Activated CD4-positive, alpha-beta T cell treated with anti-CD3 and anti-CD28 coated beads, Interleukin-2, amount 50 U/mL, for 24 hours (primary cell): ENCODE measurements around the gene CDC26.
"Not testable (repeated sequence)": the region's sequence is repeated elsewhere in the genome, so short reads cannot be mapped to it uniquely, and the experiment has no call there.

Experiments
- DNase-seq, 2 donors: peaks; one replicate each; pipeline ENCODE4 v3.0.0-alpha.2; 2020; ENCODE audit warnings: low read depth in 1 of 2, low spot score in 1 of 2

The CDC26 gene

DNA sequence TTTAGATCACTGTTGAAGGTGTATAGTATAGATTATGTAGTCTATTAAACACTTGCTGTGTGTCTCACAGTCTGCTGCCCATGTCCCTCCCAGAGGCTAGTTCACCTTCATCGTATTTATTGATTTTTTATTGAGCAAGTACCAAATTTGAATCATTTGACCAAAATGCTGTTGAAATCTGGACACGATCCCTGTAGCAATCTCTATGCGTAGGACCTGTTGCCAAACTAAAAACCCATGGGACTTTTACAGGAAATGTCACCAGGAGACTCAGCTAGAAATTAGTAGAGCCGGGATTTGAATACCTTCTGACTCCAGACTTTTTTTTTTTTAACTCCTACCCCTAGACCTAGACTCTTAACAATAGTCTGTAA, 36.5 kb downstream of the CDC26 start:
- DNase-seq = no peak

DNA sequence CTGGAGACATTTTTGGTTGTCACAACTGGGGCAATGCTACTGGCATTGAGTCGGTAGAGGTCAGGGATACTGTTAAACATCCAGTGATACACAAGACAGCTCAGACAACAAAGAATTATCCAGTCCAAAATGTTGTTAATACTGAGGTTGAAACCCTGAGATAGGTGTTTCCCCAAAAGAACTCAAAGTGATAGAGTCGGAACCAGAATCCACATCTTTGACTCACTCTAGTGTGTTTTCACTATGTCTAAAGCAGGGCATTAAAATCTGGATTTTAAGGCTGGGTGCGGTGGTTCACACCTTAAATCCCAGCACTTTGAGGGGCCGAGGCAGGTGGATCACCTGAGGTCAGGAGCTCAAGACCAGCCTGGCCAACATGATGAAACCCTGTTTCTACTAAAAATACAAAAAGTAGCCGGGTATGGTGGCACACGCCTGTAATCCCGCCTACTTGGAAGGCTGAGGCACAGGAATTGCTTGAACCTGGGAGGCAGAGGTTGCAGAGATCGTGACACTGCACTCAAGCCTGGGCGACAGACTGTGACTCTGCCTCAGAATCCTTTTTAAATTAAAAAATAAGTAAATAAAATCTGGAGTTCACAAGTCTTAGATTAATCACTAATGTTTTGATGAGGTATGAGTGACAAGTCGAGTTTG, 37.0 kb downstream of the CDC26 start:
- DNase-seq = no peak

DNA sequence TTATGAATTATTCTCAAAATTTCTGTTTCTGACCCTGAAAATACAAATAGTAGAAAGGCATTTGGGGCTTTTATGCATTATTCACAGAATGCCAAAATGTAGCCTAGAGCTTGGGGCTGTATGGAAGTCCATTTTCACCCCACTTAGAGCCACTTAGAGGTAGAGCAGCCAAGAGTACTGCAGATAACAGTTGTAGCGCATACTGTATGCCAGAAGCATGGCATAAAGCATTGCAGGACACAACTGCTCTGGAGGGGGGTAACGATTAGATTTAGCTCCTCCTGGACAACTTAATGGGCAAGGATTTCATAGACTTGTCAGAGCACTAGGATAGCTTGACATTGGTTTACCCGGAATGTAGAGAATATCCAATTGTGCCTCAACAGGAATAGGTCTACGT, 38.3 kb downstream of the CDC26 start:
- no peak for DNase-seq

DNA sequence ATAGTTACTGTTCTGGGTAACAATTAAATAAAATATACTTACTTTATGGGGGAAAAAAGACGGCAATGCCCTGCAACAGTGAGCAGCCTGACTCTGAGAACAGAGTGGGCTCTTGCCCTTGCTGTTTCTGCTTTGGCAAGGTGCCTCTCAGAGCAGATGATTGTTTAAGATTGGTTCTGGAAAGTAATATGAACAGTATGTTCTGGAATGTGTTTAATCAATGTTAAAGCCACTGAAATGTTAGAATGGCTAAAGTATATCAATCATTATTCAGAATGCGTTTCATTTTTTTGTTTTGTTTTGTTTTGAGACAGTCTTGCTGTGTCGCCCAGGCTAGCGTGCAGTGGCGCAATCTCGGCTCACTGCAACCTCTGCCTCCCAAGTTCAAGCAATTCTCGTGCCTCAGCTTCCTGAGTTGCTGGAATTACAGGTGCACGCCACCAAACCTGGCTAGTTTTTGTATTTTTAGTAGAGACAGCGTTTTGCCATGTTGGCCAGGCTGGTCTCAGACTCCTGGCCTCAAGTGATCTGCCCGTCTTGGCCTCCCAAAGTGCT, 39.6 kb downstream of the CDC26 start:
- not testable (repeated sequence) for DNase-seq

DNA sequence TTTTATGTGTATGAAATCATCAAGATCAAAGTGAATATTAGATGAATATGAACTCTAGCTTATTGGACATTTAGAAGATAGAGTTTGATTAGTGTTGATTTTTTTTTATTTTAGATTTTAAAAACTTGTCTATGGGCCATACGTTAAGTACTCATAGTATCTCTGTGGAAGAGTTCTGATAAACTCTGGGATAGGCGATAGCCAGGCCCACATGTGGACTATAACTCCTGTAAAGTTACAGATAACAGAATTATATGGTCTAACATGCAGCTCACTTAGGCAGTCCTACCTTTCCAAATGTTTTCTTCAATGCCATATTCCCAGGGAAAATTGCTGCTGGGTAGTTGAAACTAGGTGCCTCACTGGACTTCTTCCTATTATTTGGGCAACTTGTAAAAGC, 43.7 kb downstream of the CDC26 start:
- DNase-seq = no peak

DNA sequence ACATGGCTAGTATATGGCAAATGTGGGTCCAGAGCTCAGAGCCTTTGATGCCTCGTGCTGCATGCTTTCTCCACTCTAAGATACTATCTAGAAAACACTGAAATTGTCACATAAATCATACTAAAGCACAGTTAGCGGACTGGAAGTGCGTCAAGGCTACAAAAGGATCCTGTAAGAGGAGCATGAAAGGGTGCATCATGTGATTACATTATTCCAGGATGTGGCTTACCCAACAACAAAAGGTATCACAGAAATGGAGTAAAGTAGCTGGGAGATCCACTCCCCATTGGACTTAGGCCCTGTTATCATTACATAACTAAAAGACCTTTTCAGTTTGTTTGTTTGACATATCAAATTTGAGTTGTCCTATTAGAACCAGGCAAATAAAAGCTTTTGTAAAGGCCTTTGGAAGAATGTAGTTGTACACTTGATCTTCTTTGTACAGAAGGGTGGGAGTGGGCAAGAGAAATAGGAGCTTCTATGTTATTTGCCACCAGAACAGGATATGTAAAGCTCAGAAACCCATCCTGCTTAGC, 47.2 kb downstream of the CDC26 start:
- no peak for DNase-seq

DNA sequence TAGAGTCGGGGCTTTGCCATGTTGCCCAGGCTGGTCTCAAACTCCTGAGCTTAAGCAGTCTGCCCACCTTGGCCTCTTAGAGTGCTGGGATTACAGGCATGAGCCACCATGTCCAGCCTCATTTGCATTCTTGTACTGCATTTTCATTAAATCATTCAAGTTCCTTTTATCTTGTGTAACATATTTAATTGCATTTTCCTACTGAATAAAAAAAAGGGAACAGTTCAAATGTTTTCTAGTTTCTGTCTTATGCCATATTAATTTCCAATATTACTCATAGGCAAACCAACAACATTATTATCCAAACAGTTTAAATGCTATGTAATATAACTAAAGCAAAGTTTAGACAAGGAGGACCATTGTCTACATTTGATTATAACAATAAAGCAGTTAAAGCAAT, 47.9 kb downstream of the CDC26 start:
- DNase-seq = no peak

DNA sequence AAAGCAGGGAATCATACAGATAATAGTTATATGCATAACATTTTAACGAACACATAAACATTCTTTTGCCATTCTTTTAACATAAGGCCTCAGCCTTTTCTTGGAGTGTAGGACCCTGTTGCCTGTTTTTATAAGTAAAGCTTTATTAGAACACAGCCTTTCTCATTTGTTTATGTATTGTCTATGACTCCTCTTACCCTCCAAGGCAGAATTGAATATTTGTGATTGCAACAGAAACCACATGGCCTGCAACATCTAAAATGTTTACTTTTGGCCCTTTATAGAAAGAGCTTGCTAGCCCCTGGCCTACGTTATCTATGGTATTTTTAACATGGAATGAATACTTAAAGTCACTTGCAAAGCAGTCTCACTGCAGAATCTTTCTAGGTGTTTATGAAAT, 51.4 kb downstream of the CDC26 start:
- no peak for DNase-seq

DNA sequence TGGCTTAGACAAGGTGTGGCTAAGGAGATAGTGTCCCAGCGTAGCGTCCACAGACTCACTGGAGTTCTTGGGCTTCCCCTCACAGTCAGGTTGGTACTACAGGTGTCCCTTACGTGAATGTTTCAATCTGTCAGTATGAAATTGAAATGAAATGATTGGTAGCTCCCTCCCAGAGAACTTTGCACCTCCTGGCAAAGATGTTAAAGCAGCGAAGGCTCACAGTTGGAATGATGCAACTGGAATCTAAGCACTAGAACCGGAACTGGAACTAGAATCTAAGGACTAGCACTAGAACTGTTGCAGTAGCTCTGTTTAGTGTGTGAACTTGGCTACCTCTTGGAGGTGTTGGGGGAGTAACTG, 52.9 kb downstream of the CDC26 start:
- DNase-seq = no peak

DNA sequence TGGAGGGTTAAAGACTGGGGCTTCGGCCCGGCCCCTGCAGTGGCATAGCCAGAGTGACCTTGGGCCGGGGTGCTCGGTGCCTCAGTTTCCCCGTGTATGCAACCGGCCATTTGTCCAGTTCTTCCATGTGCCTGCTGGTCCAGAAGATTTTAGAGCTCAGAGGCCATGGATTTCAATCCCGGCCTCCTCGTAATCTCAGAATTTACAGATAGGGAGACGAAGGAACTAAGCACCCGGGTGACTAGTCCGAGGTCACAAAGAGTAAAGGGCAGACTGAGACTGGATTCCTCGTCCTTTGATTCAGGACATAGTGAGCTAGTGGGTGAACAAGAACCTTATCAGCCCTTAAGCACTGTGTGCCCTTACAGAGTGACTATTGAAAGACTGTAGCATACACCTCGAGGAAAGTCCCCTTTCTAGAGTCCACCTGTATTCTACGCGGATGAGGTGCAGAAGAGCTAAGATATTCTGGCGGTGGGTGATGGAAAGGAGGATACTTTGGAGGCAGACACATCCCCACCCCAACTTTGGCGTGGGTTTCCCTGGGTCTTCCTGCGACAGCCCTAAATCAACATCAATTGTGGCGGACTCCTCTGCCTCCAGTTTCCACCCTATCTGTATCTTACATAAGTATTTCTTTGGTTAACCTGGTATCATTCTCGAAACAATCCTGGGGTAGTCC, 53.4 kb downstream of the CDC26 start:
- no peak for DNase-seq

DNA sequence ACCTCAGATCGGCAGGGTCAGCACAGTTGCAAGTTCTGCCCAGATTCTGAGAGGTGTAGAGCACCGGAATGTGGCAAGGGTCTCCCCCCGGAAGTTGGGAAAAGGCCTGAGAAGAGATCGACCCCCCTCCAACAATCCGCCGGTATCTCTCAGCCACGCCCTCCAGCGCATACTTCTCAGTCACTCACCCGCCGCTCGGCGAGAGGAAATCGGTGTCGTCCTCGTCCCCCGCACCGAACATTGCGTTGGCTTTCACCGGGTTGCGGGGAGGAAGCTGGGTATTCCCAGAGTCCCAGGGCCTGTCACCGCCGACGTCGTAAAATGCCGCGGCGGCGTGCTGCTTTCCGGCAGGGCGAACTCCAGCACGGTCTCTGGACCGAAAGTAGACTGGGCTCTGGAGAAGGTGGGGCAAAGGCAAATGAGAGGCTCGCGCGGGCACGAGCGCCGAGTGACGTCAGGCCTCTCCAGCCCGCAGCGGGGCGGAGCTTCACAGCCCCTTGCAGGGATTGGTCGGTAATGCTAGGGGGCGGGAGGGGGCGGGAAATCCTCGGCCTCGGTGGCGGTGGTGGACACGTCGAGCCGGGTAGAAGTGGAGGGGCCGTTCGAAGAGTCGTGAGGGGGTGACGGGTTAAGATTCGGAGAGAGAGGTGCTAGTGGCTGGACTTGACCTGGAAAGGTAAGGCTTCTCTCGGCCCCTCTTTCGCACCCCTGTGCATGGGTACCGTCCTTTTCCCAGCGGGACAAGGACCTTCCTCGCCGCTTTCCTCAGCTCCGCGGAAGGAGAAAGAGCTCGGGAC, 54.2 kb downstream of the CDC26 start, which contains the start of the genes FKBP15 and SLC31A1:
Gene FKBP15 (minus strand): TSS at position 275 of the 797 bp plus-strand sequence. CDS start 34 bp downstream, at position 241.
Gene SLC31A1 (plus strand): TSS at position 542 of the 797 bp plus-strand sequence. CDS start 34,605 bp downstream, outside the sequence.
- peak; percentile 93 to 95 for DNase-seq

DNA sequence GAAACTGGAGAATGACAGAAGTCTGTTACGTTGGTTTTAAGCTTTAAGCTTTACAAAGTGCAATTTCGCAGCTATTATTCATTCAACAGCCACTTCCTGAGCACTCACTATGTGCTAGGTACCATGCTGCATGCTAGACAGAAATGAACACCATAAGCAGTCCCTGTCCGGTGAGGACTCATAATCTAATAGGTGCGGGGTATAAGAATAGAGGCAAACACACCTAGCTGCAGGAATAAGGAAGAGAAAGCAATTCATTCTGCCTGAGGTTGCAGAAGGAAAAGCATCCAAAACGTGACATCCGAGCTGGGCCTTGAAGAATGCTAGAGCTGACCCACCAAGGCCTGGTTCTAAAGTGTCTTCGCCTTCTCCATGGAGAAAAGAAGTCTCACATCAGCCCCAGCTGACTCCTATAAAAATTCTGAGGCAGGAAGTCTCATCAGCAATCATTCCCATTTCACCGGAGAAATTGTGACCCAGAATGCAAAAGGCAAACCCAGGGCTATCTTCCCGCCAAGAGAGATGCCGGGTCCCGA, 54.8 kb downstream of the CDC26 start:
- DNase-seq = no peak

DNA sequence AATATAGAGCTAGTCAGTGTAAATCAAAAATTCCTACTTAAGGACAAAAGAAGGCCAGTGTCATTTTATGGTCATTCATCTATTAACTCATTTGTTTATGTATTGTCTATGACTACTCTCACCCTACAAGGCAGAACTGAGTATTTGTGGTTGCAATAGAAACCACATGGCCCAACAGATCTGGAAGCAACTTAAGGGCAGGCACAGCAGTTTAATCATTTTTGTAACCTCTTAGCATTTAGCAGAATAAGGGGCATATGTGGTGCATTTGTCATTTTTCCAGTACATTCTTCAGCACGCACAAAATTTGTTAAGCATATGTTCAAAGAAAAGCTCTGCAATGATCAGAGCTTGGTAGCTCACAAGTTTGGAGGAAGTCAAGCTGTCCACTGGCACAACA, 55.4 kb downstream of the CDC26 start:
- DNase-seq = no peak

DNA sequence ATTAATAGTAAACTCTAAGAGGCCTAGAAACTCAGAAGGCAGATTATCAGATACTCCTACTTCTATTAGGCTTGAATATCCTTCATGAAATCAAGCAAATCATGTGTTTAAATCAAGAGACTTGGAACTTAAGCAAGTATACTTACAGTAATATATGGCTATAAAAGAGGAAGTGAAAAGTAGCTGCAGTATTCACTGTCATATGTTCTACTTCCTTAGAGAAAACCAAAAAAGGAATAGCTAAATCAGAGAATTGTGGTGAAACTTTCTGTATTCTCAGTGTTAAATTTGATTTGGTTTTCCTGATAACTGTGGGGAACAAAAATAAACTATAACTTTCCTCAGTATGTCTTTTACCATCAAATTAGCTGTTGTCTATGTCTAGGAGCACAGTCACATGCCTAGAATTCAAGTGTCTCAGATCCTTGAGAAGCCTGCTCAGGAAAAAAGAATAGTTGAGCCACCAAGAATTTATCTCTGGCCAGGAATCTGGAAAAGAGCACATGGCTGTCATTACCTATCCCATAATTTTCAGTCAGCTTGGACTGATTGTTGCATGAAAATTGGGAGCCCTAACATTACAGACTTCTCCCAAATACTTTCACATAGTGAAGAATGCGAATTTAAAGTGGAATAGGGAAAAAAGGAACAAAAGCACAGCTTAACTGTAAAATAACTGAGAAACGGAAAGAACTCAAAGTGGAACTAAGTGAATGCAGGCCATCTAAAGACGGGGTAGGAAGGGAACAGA, 56.0 kb downstream of the CDC26 start:
- DNase-seq = no peak
